HG02763 (cell line): Measurements from ENCODE around the gene KLHDC4.
"Not testable (repeated sequence)": the region's sequence is repeated elsewhere in the genome, so short reads cannot be mapped to it uniquely, and the experiment has no call there.

Experiments
- ATAC-seq: cut with Tn5 transposase; IDR thresholded peaks from one replicate; pipeline ENCODE4 v1.9.1; 2021; ENCODE audit warnings: mild to moderate bottlenecking, moderate library complexity; ENCODE audit not compliant: unreplicated experiment

Gene KLHDC4

DNA sequence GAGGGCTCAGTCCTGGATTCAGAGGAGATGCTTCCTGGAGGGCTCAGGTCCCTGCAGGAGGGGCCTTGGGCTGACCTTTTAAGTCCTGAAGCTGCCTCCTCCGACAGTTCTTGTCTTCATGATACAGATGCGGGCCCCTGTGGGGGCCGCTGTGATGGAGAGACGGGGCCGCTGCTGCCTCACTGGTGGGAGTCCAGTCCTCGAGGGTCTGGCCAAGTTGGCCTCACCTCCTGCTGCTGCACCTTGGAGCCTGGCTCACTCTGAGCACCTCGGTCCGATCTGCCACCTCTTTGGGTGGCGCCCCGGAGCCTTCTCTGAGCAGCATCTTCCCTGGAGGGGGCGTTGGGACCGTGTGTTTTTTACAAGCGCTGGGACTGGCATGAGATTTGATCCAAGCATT lies 79.1 kb downstream of the KLHDC4 start:
- no peak for ATAC-seq

DNA sequence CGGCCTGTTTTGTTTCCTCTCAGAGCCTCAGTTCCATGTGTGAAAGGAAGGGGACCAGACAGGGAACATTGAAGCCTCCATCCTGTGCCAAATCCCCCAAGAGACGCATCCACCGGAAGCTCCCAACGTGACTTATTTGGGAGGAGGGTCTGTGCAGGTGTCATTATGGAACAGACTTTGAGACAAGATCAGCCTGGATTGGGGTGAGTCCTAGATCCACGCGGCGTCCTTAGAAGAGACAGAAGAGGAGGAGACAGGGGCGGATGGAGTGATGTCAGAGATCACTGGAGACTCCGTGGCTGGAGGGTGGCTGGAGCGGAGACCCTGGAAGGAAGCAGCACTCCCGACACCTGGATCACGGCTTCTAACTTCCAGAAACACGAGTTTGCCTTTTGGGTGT lies 80.0 kb downstream of the KLHDC4 start:
- no peak for ATAC-seq

DNA sequence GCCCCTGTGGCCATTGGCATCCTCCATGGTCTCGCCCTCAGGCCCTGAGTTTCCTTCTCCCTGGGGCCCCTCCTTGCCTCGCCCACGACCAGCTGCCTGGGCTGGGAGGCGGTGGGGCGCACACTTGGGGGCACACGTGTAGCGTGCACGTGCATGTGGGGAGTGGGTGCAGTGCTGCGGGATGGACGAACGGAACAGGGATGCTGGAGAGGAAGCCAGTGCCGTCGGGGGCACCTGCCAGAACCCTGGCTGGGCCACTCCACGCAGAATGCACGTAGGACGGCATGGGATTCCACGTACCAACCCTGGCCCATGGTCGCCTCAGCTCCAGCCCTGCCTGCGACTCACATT lies 80.4 kb downstream of the KLHDC4 start:
- no peak for ATAC-seq

DNA sequence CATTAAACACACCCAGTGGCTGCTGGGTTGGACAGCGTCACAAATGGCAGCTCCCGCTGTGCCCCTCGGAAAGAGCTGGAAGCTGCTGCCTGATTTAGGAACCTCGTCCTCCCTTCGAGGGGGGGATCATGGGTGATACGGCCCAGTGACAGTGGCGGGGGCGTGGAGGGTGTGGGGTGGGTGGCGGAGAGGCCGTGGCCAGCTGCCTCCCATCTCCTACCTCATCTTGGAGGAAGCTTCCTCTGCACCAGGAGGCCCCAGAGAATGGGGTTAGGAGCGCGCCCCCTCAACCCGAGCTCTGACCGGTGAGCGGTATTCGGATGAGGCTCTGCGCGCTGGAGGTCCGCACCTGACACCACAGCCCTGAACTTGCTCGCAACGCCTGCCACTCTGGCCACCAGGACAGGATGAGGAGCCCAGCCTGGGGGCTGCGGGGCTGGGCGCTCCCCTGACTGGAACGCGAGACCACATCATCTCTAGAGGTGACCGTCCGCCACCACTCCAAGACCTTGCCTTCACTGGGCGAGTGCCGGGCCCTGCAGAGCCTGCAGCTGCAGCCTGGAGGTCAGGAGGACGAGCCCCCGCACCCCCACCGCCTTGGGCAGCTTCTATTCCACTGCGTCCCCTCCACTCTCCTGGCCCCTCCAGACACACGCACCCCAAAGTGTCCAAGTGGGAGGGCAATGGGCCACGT lies 80.9 kb downstream of the KLHDC4 start:
- ATAC-seq, result no peak

DNA sequence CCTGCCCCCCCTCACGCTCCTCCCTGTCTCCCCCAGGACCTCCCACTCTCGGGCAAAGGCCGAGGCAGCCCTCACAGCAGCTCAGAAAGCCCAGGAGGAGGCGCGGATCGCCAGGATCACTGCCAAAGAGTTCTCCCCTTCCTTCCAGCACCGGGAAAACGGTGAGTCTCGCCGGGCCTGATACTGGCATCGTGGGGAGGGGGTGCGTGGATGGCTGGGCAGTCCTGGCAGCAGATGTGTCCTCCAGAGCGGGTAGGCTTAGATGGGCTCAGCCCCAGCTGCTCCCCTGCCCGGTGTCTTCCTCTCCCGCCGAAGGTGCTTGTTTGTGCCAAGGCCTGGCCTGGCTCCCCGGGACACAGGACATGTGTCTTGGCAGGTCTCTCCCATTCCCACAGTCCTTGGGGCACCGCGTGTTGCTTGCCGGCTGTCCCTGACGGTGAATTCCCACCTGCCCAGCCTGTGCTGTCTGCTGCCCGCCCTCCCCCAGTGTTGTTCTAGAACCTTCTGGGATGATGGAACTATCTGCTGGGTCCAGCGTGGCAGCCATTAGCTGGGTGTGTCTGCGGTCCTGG lies 81.6 kb downstream of the KLHDC4 start:
- ATAC-seq, result no peak

DNA sequence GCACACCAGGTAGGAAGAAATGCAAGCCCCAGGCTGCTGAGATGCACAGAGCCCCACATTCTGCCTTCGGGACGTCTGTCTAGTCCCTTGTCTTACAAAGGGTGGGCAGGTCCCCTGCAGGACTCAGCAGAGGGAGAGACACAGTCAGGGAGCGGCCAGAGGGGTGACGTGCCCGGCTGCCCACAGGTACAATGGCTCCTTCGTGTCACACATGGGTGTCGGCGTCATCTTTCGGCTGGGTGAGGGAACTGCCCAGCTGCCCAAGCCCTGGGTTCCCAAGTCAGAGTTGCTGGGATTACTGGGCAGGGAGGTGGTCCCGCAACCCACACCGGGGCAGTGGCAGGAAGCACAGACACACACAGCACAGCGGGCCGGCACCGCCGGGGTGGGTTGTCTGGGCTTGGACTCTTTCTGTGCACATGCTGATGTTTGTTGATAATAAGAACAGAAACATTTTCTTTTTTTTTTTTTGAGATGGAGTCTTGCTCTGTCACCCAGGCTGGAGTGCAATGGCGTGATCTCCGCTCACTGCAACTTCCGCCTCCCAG lies 82.9 kb downstream of the KLHDC4 start:
- no peak for ATAC-seq

DNA sequence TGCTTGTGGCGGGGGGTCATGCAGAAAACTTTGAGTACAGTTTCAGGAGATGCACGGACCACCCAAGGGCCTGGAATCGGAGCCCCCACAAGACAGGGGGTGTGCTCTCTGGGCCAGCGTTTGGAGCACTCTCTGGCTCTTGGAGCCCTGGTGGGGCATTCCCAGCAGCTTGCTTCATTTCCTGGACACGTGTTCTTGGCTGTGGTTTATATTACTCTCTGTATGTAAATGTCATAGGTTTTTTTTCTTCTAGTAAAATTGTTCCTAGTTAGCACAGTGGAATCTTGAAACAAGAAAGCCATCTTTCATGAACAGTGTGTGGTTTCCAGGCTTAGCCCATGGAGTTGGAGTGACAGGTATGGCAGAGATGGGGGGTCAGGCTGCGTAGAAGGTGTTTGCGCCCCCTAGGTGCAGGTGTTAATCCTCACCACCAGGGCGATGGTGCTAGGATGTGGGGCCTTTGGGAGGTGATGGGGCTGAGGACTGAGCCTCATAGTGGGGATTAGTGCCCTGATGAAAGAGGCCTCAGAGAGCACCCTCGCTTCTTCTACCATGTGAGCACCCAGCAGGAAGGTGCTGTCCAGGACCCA lies 83.7 kb downstream of the KLHDC4 start:
- no peak for ATAC-seq

DNA sequence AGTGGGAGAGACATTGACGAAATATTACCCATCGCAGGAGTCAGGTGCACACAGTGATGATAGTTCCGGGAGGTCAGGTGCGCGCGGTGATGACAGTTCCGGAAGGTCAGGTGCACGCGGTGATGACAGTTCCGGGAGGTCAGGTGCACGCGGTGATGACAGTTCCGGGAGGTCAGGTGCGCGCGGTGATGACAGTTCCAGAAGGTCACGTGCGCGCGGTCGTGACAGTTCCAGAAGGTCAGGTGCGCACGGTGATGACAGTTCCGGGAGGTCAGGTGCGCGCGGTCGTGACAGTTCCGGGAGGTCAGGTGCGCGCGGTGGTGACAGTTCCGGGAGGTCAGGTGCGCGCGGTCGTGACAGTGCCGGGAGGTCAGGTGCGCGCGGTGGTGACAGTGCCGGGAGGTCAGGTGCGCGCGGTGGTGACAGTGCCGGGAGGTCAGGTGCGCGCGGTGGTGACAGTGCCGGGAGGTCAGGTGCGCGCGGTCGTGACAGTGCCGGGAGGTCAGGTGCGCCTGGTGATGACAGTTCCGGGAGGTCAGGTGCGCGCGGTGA lies 84.7 kb downstream of the KLHDC4 start:
- ATAC-seq, result not testable (repeated sequence)

DNA sequence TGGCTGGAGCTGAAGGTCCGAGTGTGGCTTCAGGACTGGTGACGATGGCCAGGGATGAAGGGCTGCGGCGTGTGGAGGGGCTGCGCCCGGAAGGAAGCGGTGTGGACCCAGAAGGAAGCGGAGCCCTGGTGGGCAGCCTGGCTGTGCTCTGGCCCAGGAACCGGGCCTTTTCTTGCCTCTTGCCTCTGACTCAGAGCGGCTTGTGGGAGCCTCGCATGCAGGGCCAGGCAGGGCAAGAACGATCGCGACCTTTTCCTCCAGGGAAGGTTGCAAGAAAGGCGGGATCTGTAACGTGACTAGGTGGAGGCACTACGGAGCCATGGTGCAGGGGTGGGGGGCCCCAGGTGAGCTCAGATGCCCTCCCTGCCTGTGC lies 85.5 kb downstream of the KLHDC4 start:
- no peak for ATAC-seq

DNA sequence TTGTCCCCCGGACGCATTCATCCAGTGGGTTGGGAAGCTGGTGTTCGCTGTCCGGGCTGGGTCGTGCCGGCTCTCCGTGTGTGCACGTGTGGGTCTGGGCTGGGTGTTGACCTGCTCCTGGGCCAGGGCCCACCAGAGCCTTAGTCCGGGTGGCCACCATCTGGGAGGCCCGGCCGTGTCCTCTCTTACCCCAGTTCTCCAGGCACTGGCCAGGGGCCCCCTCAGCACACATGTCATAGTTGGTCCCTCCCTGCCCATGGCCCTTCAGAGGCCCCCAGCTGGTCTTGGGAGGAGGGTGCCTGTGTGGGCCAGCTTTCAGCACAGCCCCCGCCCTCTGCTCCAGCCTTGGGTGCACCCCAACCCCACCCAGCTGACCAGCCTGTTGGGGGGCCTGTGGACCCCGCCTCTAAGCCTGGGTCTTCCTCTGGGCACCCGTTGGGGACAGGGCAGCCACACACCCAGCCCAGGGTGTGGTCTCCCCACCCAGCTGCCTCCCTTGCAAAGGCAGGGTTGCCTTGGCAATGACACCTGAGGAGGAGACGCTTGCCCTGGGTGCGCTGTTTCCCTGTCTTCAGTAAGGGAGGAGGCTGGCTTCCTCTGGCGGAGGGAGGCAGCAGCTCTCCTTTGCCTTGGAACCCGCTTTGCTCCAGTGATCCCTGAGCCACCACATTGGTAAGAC lies 86.1 kb downstream of the KLHDC4 start:
- ATAC-seq, result no peak

DNA sequence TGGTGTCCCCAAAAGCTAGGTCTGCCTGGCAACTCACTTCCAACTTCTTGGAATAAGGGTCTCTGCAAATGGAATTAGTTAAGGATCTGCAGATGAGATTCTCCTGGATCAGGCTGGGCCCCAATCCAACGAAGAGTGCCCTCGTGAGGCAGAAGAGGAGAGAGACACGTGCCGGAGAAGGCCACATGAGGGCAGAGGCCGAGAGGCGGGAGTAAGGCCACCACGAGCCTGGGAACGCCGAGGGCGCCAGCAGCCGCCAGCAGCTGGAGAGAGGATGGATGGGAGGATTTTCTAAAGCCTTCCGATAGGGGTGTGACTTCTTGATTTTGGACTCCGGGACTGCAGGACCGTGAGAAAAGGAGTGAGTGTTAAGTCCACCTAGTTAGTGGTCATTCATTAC lies 87.2 kb downstream of the KLHDC4 start:
- no peak for ATAC-seq

DNA sequence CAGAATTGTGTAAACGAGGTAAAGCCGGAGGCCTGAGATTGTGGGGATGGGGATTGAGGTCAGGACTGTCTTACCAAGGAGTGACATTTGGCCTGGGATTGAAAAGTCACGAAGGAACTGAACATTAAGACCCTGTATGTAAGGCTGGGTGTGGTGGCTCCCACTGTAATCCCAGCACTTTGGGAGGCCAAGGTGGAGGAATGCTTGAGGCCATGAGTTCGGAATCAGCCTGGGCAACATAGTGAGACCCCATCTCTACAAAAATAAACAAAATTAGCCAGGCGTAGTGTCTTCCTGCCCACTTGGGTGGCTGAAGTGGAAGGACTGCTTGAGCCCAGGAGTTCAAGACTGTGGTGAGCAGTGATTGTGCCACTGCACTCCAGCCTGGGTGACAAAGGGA lies 88.0 kb downstream of the KLHDC4 start:
- ATAC-seq, result no peak

DNA sequence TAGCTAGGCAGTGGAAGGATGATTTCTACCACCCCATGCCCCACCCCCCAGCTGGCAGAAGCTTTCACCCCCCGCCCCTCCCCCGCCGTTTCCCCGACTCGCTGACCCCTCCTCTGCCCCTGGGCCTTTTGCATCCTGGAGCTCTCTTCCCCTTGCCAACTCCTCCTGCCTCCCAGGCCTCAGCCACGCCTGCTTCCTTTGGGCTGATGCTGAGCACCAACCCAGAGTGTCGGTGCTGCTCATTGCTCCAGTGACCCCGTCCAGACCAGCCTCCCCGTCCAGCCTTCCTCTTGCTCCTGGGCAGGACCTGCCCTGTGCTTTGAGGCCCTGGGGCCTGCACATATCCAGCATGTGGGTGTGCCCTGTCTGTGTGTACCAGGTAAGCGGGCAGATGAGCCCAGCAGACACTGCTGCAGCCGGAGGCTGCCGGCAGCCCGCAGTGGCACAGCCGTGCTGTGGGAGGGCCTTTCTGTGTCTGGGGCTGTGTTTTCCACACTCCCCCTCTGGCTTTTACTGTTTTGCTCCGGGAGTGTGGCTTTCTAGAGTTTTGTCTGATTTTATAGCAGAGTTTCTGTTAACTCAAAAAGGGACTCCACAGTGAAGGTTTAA lies 90.6 kb downstream of the KLHDC4 start:
- no peak for ATAC-seq

DNA sequence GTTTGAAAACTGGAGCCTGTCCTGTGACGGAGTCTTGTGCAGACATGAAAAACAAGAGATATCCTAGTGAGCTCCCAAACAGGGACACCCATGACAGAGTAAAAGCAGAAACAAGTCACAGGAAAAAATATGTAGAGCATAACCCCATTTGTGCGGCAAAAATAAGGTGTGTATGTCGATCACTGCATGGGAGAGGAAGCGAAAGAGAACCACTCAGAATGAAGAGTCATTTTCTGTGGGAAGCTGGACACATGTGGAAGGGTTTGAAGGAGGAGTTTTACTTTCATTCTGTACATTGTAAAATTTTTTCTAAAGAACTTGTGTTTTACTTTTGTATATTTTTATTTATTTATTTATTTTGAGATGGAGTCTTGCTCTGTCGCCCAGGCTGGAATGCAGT lies 91.4 kb downstream of the KLHDC4 start:
- no peak for ATAC-seq

DNA sequence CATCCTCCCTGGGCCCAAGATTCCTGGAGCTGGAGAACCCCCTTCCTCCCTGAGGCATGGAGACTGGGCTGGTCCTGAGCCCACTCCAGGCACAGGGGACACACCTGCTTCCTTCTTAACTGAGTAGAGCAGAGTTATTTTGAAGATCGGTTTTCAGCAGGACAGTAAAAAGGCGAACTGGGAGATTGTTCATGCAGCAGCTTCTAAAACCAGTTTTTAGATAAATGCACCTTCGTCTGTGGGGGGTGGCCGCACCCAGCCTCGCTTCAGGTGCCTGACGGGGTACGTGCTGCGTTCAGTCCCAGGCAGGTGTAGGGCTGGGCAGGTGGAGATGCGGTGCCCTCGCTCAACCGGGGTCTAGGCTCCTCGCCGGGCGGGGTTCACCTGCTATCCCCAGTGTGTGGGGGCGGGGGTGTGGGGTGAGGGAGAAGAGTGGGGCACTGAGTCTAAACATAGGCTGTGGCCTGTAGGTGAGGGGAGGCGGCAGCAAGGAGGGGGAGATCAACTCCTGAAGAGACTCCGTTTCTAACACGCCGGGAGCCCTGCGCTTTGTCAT lies 94.0 kb downstream of the KLHDC4 start:
- ATAC-seq, result no peak

DNA sequence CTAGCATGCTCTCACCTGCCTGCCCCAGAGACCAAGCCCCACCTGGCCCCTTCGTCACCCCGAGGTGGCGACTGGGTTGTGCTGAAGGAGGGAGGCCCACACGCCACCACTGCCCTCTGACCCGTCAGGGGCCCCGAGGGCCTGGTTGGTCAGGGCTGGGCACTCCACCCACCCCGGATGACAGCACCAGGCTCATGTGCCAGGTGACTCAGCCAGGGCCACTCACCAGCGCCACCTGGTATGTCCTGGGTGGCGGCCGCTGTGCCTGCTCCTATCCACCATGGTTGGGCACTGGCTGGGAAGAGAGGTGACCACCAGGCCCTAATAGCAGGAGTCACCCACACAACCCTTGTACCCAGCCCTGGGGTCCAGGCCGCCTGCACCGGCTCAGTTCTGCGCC lies 94.6 kb downstream of the KLHDC4 start:
- no peak for ATAC-seq

DNA sequence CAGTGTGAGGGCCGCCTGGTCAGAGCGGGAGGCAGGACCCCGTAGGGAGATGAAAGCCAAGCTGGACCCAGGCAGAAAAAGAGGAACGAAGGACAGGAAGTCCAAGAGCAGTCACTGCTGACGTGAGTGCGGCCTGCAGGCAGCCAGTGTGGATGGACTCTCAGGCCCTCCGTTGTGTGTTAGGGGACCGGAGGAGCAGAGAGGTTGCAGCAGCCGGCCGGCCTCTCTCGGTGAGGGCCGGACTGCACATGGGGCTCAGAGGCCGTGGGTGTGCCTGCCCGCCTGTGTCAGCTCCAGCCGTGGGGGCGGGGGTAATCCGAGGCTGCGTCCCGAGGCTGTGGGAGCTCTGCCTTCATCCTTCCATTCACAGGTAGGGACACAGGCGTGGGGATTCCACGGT lies 96.1 kb downstream of the KLHDC4 start:
- ATAC-seq, result no peak

DNA sequence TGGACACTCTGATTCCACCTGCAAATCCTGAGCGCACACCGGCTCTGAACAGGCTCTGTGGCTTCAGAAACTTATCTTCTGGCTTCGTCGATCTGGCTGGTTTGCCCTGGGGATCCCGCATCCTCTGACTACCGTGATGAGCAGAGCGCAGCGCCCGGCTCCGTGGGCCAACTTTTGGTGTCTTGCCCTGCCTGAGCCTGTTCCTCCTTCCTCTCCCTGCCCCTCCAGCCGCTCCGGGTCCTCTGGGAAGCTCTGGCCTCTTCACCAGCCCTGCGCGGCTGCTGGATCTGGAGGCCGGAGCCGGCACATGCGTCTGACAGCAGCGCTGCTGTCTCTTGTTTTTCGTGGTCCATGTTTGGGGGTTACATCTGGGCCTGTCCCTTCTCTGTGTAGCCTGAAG lies 97.8 kb downstream of the KLHDC4 start:
- no peak for ATAC-seq

DNA sequence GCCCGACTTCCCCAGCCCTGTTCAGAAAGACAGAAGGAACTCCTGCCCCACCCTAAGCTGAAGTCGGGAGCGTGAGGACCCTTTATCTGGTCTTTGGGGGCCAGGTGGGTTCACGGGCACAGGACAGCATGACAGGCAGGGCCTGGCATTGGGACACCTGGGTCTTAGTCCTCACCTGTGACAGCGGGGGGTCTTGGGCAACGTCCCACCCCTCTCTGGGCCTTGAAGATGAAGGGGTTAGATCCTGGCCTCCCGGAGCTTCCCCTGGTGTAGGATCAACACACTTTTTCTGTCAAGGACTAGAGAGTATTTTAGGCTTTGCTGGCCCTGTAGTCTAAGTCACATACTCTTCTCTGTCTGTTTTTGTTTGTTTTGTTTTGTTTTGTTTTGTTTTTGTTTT lies 98.3 kb downstream of the KLHDC4 start:
- ATAC-seq, result no peak

DNA sequence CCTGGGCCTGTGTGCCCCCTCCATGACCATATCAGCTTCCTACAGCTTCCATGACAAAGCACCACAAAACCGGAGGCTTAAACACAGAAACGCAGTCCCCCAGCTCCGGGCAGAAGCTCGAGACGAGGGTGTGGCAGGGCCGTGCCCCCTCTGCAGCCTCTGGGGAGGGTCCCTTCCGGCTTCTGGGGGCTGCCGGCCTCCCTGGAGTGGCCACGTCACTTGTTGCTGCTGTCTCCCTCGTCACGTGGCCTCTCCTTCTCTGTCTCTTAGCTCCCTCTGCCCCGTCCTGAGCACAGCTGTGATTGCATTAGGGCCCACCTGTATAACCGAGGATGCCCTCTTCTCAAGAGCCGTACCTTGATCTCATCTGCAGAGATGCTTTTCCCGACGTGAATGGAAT lies 98.9 kb downstream of the KLHDC4 start:
- ATAC-seq, result no peak

DNA sequence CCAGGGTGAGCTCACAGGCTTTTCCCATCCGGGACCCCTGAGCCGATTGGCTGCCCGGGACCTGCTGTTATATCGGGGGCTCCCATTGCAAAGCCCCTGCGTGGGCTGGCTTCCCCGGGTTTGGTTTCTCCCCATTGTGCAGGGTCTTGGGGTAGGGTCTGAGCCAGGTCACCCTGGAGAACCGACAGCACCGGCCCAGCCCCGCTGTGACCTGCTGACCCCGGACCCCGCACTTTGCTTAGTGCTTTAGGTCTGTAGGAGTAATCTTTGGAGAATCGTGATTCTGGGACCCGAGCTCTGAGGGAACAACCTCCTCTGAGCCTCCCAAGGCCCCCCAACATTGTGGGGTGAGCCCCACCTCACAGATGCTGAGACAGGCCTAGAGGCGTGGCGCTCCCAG lies 100.6 kb downstream of the KLHDC4 start:
- no peak for ATAC-seq
